NCI-H2196 (cell line): Measurements from ENCODE around the gene ADAMTS9.

ENCODE experiments used
- DNase-seq: peaks from one replicate; lab custom pipeline; 2025; ENCODE audit not compliant: unreplicated experiment; lab: John Stamatoyannopoulos, UW

ADAMTS9 gene

DNA sequence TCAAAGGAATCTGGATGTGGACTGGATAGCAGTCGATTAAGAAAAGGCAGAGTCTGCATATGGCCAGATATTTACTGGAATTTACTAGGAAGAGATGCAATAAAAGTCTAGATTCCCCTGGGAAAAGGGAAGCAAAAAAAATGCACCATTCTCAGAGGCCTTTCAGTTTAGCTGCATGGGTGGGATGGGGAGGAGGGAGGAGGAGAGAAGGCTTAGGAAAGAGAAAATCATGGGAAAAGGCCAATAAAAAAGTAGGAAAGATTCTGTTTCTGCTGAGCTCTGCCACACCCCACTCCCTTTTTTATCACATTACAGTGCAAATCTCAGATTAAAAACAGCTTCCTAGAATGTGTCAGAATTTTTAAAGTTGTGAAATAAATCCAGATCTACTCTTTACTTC lies 103.6 kb downstream of the ADAMTS9 start:
- no peak for DNase-seq

DNA sequence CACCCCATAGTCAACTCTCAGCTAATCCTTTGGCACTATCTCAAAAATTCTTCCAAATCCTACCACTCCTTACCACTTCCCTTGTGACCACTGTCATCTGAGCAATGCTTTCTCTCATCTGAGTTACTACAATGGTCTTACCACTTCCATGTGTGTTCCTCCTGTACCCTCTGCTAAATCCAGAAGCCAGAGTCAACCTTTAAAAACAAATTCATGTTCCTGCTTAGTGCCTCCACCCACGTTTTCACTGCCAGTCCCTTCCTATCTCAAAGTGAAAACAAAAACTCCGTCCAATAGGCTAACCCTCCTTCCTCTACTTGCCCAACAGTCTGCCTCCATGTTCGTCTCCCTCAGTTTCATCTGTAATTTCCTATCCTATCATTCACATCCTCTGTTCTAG lies 109.0 kb downstream of the ADAMTS9 start:
- no peak for DNase-seq

GRCh38 chr3:64578062-64578770 lies 109.6 kb downstream of the ADAMTS9 start:
- no peak for DNase-seq

- DNase-seq = no peak
Measured at GRCh38 chr3:64576211-64576775, 111.5 kb downstream of the ADAMTS9 start.

- DNase-seq = no peak
Measured at GRCh38 chr3:64575211-64575844, 112.5 kb downstream of the ADAMTS9 start.

DNA sequence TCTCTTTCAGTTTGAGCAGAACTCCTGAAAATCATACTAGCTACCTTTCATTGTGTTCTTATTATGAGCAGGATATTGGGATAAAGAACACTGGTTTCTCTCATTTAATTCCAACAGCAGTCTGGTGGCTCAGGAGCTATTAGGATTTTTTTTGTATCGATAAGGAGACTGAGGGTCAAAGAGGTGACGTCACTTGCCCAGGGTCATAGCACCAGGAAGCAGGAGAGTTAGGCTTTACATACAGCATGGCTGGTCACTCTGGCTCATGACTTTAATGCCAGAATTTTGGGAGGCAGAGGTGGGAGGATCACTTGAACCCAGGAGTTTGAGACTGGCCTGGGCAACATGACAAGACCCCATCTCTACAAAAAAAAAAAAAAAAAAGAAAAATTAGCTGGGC lies 113.6 kb downstream of the ADAMTS9 start:
- DNase-seq = no peak

DNA sequence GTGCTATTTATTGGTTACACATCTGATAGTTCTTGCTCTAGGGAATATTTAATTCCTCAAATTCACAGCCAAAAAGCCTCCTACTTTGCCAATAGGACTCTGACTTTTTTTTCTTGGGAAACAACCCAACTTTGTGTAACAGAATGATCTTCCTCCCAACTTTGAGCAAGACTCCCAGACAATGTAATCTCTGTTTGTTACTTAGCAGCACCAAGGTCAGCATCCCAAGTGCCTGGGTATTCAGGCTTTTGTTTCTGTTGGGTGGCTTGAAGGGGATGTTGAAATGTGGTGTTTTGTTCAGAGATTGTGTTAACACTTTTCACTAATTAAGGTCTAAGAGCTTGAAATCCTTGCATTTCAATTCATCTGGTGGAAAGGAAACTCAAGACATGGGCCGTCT lies 115.8 kb downstream of the ADAMTS9 start:
- no peak for DNase-seq

DNA sequence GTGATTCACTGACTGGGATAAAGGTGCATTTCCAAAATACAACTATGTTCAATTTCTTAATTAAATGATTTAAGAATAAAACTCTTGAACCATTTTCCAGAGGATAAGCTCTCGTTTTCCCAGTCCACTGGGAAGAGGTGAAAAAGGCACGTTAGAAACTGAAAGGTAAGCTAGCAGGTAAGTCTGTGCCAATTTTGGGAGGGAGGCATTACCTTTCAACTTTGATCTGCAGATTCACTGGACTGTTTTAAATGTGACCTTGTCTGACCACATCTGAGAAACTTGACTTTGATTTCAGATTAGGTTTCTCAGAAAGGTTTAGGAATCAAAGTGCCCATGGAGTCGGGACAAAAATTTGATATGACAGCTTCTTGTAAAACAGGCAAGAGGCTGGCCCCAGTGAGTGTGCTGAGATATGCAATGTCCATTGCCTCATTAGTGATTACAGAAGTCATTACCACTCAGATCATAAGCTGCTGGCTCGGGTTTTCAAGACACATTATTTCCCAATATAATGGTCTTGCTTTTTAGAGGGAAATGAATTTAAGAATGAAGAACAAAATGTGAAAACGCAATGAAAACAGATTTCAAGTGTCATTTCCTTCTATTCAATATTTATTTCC lies 118.8 kb downstream of the ADAMTS9 start:
- DNase-seq = no peak

DNA sequence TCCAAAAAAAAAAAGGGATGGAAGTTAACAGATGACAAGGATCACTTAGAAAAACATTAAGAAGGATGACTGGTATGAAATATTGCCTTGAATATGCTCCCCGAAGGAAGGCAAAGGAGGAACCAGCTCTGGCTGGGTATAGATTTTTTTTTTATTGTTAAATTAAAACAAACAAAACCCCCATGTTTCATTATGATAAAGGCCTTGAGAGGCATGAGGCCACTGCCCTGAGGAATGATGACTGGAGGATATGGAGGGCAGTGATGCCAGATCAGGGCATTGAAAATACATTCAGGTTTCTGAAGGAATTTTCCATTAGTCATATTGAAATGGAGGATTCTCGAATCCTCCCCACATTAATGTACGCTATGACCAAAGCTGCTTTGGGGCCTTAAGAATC lies 120.9 kb downstream of the ADAMTS9 start:
- no peak for DNase-seq

DNA sequence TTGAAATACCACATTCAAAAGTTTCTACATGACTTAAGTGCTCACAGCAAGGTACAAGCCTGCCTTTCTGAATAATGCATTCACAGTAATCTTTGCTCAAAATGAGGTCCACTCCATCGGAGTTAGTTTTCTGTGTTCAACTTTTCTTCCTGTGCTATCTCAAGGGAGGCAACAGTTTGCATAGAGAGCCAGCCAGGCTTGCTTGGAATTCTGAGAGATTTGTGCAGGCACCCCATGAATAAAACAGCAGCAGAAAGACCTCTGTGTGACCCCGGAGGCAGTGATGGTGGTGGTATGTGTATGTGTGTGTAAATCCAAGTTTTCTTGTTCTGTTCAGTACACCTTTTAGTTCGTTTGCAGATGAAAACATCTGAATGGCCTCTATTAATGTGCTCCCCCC lies 124.0 kb downstream of the ADAMTS9 start:
- DNase-seq = no peak

GRCh38 chr3:64561868-64562267 lies 125.9 kb downstream of the ADAMTS9 start:
- no peak for DNase-seq

- no peak for DNase-seq
Measured at GRCh38 chr3:64561325-64561843, 126.4 kb downstream of the ADAMTS9 start.

- DNase-seq = no peak
Measured at GRCh38 chr3:64560791-64561190, 127.0 kb downstream of the ADAMTS9 start.

GRCh38 chr3:64559588-64559987 lies 128.2 kb downstream of the ADAMTS9 start:
- DNase-seq = no peak

- no peak for DNase-seq
Measured at GRCh38 chr3:64556046-64556445, 131.8 kb downstream of the ADAMTS9 start.

DNA sequence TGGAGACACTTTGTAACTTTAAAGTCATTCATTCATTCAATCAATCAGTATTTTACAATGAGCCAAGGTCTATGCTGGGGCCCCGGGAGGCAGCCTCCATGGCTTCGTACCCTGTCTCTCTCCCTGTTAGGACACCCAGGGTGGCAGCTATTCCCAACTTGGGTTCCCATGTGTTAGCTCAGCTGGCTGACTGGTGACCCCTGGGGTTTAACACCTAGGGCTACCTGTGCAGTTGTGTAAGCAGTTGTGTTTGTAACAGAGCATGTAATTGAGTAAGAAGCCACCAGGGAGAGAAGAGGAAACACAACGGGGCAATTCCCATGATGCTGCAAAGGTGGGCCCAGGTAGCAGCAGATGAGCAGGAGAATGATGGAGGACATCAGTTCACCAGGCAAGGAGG lies 132.4 kb downstream of the ADAMTS9 start:
- no peak for DNase-seq

DNA sequence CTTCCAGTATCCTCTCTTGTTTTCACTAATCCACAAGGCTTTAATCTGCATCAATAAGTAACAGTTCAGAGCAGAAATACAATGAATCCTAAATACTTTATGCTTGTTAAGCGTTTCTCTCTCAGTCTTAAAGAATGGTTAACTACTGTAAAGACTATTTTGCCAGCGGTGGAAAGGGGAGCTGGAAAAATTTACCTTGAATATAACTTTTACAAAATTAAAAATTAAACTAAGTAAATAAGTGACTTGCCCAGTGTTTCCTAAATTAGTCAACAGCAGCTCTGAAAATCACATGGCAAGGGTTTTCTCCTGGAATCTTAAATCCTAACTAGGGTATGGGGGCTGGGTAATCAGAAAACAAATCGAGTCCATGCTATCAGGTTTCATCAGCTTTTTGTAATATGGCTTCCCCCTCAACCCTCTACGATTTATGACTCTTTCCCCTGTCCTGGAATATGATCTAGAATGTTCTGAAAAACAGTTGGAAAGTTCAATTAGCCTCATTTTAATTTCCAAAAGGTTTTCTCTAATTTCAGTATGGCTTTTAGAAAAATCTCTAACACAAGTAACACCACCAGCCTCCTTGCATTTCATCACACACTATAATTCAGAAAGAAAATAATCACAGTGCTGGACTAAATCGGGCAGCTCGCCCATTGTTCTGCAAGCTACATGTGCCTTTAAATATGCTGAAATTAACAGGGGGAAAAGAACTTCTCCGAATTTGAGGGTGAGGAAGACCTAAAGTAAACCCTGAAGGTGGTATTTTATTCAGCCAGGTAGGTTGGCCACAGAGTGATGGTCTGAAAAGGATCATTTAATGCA lies 133.5 kb downstream of the ADAMTS9 start:
- no peak for DNase-seq

DNA sequence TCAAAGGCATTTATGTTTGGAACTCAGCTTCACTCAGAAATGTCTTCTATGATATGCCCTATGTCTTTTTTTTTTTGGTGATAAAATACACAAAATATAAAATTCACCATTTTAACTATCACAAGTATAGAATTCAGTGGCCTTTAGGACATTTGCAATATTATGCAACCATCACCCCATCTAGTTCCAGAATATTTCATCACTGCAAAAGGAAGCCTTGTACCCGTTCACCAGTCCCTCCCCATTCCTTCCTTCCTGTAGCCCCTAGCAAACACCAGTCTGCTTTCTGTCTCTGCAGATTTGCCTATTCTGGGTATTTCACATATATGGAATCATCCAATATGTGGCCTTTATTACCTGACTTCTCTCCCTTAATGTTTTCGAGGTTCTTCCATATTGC lies 134.8 kb downstream of the ADAMTS9 start:
- no peak for DNase-seq

DNA sequence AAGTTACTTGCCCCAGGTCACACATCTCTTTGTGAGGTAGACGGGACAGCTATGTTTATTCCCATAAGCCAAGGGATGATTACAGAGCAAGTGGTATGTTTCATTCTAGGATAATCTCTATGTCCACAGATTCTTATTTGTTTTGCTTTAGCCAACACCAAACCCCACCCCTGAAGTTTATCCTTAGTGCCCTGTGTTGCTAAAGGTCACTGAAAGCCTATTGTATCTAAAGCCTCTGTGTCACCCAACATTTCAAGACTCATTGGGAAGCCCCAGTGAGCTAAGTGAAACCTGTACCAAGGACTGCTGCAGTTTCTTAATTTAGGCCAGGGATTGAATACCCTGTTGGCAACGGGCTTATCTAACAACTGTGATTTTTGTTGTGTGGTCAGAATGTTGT lies 135.6 kb downstream of the ADAMTS9 start:
- no peak for DNase-seq

- DNase-seq = no peak
Measured at GRCh38 chr3:64551697-64552096, 136.1 kb downstream of the ADAMTS9 start.

- DNase-seq = no peak
Measured at GRCh38 chr3:64550745-64551144, 137.1 kb downstream of the ADAMTS9 start.
